GM10266 (cell line): Measurements from ENCODE around the gene PLPPR1.

Experiments
- DNase-seq: peaks from one replicate; pipeline ENCODE4 v3.0.0; 2012; ENCODE audit errors: extremely low spot score
- CTCF ChIP-seq: IDR thresholded peaks from 2 replicates; pipeline ENCODE4 v1.5.1; 2012; ENCODE audit warnings: mild to moderate bottlenecking, low read depth; ENCODE audit not compliant: control insufficient read depth, insufficient read depth; ENCODE audit errors: missing control alignments

PLPPR1 gene

GRCh38 chr9:101360647-101361046 is 332.1 kb downstream of the PLPPR1 start:
- TF ChIP-seq CTCF: no peak
- no peak for DNase-seq

GRCh38 chr9:101362450-101362849 is 333.9 kb downstream of the PLPPR1 start:
- no peak for TF ChIP-seq CTCF
- DNase-seq: no peak

GRCh38 chr9:101365181-101365580 is 336.7 kb downstream of the PLPPR1 start:
- no peak for TF ChIP-seq CTCF
- no peak for DNase-seq

- TF ChIP-seq CTCF: no peak
- DNase-seq: no peak
Measured at GRCh38 chr9:101366038-101366756, 337.7 kb downstream of the PLPPR1 start.

- no peak for TF ChIP-seq CTCF
- DNase-seq: no peak
Measured at GRCh38 chr9:101367323-101367722, 338.8 kb downstream of the PLPPR1 start.

- no peak for TF ChIP-seq CTCF
- no peak for DNase-seq
Measured at GRCh38 chr9:101369286-101369685, 340.8 kb downstream of the PLPPR1 start.

GRCh38 chr9:101369884-101370531 is 341.5 kb downstream of the PLPPR1 start:
- no peak for DNase-seq
- TF ChIP-seq CTCF: no peak
